NCI-H146 (cell line): ENCODE results near the gene GAL3ST1.
"Not testable (repeated sequence)": the region's sequence is repeated elsewhere in the genome, so short reads cannot be mapped to it uniquely, and the experiment has no call there.

Experiments used
- DNase-seq: peaks from one replicate; lab custom pipeline; 2025; lab: John Stamatoyannopoulos, UW

Gene GAL3ST1, protein sequence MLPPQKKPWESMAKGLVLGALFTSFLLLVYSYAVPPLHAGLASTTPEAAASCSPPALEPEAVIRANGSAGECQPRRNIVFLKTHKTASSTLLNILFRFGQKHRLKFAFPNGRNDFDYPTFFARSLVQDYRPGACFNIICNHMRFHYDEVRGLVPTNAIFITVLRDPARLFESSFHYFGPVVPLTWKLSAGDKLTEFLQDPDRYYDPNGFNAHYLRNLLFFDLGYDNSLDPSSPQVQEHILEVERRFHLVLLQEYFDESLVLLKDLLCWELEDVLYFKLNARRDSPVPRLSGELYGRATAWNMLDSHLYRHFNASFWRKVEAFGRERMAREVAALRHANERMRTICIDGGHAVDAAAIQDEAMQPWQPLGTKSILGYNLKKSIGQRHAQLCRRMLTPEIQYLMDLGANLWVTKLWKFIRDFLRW

GRCh38 chr22:30574095-30574981, at the start of gene GAL3ST1:
Gene GAL3ST1, minus strand, starts transcription at chr22:30574665. Its CDS starts 17,273 bp downstream, at chr22:30557392.
- DNase-seq = peak; percentile 41

- DNase-seq = not testable (repeated sequence)
Measured at GRCh38 chr22:30619909-30620308, 45.4 kb upstream of the GAL3ST1 start.

DNA sequence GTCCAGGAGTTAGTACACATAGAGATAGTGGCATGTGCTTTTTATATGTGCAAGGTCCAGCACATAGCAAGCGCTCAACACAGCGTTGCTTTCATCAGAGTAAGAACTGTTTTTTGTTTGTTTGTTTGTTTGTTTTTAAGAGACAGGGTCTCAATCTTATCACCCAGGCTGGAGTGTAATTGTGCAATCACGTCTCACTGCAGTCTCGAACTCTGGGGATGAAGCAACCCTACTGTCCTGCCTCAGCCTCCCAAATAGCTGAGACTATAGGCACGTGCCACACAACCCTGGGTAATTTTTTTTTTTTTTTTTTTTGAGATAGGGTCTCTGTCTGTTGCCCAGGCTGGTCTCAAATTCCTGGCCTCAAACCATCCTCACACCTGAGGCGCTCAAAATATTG, 43.4 kb upstream of the GAL3ST1 start:
- no peak for DNase-seq

GRCh38 chr22:30615543-30615954, 41.1 kb upstream of the GAL3ST1 start:
- DNase-seq = no peak

DNA sequence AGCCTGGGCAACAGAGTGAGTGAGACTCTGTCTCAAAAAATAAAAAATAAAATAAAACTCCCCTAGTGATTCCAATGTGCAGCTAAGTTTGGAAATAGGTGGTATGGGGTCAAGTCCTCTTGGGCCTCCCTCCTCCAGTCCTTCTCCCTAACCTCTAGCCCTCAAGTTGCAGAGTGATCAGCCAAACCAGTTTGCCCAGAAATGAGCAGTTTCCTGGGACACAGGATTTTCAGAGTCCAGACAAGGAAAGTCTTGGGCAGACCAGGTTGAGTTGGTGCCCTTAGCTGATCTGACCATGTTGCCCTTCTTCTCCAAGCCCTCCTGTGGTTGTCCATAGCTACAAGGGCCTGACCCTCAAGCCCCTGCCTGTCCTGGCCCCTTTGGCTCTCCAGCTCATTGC, 40.4 kb upstream of the GAL3ST1 start:
- DNase-seq = no peak

DNA sequence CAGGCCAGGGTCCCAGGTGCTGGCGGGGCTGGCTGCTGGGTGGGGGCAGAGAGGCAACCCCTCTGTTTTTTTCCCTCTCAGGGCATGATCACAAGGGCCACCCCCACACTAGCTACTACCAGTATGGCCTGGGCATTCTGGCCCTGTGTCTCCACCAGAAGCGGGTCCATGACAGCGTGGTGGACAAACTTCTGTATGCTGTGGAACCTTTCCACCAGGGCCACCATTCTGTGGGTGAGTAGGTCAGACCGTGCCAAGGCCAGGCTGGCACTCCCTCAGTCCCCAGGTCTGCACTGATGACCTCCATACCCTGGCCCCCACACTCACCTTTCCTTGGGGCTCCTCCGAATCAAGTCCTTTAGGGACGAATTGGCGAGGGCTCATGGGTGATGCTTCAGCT, 39.8 kb upstream of the GAL3ST1 start:
- DNase-seq = no peak

GRCh38 chr22:30612789-30613188, 38.3 kb upstream of the GAL3ST1 start:
- DNase-seq = no peak

DNA sequence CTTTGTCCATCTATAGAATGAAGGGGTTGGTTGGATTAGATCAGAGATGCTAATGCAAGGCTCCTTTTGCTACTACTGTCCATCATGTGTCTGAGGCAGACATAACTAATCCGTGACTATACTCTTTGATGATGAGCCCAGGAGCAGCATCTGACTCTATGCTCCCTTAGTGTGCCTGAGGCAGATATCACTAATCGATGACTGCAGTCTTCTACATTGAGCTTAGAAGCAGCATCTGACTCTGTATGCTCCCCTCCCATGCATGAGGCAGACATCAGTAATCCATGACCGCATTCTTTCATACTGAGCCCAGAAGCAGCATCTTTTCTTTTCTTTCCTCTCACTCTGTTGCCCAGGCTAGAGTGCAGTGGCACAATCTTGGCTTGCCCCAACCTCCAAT, 36.7 kb upstream of the GAL3ST1 start:
- no peak for DNase-seq

DNA sequence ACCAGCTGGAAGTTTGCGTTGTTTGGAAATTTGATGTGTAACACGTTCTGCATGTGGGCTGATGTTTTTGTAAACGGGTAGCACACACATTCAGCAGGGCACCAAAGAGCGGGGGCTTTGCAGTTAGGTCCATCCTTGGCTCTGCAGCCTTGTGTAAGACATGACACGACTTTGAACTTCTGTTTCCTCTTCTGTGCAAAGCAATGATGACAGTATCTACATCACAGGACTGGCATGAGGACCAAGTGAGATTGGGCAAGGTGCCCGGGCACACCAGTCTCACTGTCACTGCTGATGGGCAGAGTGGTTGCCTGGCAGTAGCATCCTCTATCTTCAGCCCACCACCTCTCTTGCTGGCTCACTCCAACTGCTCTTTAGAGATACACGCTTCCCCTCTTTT, 35.8 kb upstream of the GAL3ST1 start:
- DNase-seq = no peak

GRCh38 chr22:30609260-30610185, 35.1 kb upstream of the GAL3ST1 start:
- no peak for DNase-seq

DNA sequence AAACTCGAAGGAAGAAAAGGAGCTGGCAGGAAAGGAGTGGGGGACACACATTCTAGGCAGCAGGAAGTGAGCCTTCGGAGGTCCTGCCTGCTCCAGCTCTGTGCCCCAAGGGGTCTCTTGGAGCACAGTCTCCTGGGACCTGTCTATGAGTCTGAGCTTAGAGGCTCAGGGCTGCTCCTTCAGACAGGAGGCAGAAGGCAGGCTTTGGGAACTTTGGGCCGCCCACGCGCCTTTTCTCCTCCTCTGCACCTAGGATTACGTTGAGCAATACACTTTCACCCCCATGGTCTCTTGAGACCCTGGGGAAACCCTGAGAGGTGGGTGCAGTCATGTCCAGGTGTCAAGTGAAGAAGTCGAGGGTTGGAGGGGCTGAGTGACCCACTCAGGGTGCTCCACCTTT, 33.5 kb upstream of the GAL3ST1 start:
- DNase-seq = no peak

GRCh38 chr22:30607300-30607930, 33.0 kb upstream of the GAL3ST1 start:
- DNase-seq = no peak

- peak; percentile 81 for DNase-seq
Measured at GRCh38 chr22:30606455-30607299, 32.2 kb upstream of the GAL3ST1 start, which contains the start of gene TCN2. Gene TCN2, plus strand, starts transcription at chr22:30607174. Its CDS starts 158 bp downstream, at chr22:30607332.

- DNase-seq = peak; percentile 31
Measured at GRCh38 chr22:30605449-30606110, 31.1 kb upstream of the GAL3ST1 start.

- DNase-seq = no peak
Measured at GRCh38 chr22:30604723-30605122, 30.3 kb upstream of the GAL3ST1 start.

DNA sequence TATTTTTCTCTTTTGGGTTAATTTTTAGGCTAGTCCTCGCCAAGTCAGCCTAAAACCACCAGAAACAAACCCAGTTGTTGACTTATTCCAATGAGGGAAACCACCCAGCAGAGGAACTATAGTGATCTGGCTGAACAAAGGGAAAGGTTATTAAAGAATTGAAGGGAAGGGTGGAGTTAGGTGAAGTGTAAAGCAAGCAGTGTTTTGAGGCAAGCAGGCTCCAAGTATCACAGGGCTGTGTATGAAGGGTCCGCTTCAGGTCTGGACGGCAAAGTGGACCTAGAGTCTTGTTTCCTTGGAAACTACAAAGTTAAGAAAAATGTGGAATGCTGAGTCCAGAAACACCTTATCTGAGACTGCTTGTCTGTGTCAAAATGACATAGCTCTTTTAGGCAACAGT, 29.3 kb upstream of the GAL3ST1 start:
- DNase-seq = no peak

GRCh38 chr22:30602049-30602448, 27.6 kb upstream of the GAL3ST1 start:
- DNase-seq = peak; percentile 33

DNA sequence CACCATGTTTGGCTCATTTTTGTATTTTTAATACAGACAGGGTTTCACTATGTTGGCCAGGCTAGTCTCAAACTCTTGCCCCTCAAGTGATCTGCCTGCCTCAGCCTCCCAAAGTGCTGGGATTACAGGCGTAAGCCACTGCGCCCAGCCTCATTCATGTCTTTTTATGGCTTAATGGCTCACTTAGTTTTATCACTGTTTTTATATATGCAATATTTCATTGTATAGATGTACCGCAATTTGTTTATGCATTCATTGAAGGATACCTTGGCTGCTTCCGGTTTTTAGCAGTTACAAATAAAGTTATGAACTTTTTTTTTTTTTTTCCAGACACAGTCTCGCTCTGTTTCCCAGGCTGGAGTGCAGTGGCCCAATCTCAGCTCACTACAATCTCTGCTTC, 27.0 kb upstream of the GAL3ST1 start:
- DNase-seq = no peak

- DNase-seq = no peak
Measured at GRCh38 chr22:30600921-30601320, 26.5 kb upstream of the GAL3ST1 start.

DNA sequence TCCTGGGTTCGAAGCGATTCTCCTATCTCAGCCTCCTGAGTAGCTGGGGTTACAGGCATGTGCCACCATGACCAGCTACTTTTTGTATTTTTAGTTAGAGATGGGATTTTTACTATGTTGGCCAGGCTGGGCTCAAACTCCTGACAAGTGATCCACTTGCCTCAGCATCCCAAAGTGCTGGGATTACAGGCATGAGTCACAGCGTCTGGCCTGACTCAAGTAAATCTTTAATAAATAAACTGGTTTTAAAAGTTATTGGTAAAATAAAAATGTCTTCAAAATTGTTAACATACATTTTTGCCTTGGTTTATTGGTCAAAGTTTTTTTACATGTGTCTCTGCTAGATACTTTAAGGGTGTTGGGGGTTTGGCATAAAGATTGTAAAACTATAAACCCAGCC, 24.5 kb upstream of the GAL3ST1 start:
- no peak for DNase-seq
